Spinal cord (tissue), 10 donors: ENCODE data around the gene BRINP1. TPM values are rescaled to one million over a fixed set of nuclear protein-coding genes. Genes with fewer than 3 reads are reported as not detected.

Experiments used
- DNase-seq, 6 donors: peaks; one replicate each; pipeline versions ENCODE4 v3.0.0 to v3.0.0-alpha.2; 2013 to 2015; ENCODE audit warnings: low spot score in 6 of 6, low read depth in 4 of 6
- H3K27ac ChIP-seq: one replicate; pipeline ENCODE4 v1.5.1; 2013; ENCODE audit warnings: low read depth, low read length, control low read depth
- H3K27me3 ChIP-seq: one replicate; pipeline ENCODE4 v1.6.1; 2013; ENCODE audit warnings: low read length; ENCODE audit not compliant: control insufficient read depth, insufficient read depth
- H3K36me3 ChIP-seq: one replicate; pipeline ENCODE4 v1.6.1; 2013; ENCODE audit warnings: low read length; ENCODE audit not compliant: control insufficient read depth, insufficient read depth
- H3K4me1 ChIP-seq: one replicate; pipeline ENCODE4 v1.6.1; 2013; ENCODE audit warnings: low read length; ENCODE audit not compliant: control insufficient read depth, insufficient read depth
- H3K4me3 ChIP-seq: one replicate; pipeline ENCODE4 v1.5.1; 2013; ENCODE audit warnings: low read depth, low read length, control low read depth
- H3K9me3 ChIP-seq: one replicate; pipeline ENCODE4 v1.6.1; 2013; ENCODE audit warnings: low read length; ENCODE audit not compliant: control insufficient read depth, insufficient read depth
- WGBS: methylation state at CpG from one replicate; pipeline ENCODE4 v1.1.5; 2013; ENCODE audit warnings: missing lambda C conversion rate; ENCODE audit not compliant: insufficient coverage; 5-methylcytosine and 5-hydroxymethylcytosine counted together
- polyA plus RNA-seq, 2 donors: library from polyadenylated mRNA; unstranded; fragments of 120-200 nt; gene quantifications; one replicate each; pipeline ENCODE4 v1.2.1, GENCODE V29; 2013; ENCODE audit not compliant: insufficient read length in 2 of 2
- total RNA-seq, 2 donors: library from RNA; depleted of rRNA in 1 of 2; stranded (reverse); fragments of 120-200 nt in 1 of 2; fragments of >200 nt in 1 of 2; gene quantifications; one replicate each; pipeline versions ENCODE4 v1.2.3 to v1.2.4, GENCODE V29; 2013 to 2014
- donor health status: healthy.

Gene BRINP1
- total and polyA plus RNA-seq, 4 donors, result 47.2 to 113 (median 90.9) TPM

- H3K36me3 ChIP-seq, result peaks cover 17% of the 10 kb centered on the region
- no peak for DNase-seq
- no peaks in the 10 kb centered on the region for H3K9me3 ChIP-seq
- peaks cover 3% of the 10 kb centered on the region for H3K4me1 ChIP-seq
- no peaks in the 10 kb centered on the region for H3K27me3 ChIP-seq
- H3K4me3 ChIP-seq, result no peak overlapping the region
- 86% methylated on average over 1 of the region's 1 CpG for WGBS
- H3K27ac ChIP-seq, result peak overlapping the region; percentile 33
Observed at GRCh38 chr9:119165131-119165530, 204.1 kb downstream of the BRINP1 start.

GRCh38 chr9:119164716-119165115 is 204.5 kb downstream of the BRINP1 start:
- DNase-seq, result no peak
- no peaks in the 10 kb centered on the region for H3K9me3 ChIP-seq
- H3K4me3 ChIP-seq, result no peak overlapping the region

GRCh38 chr9:119160551-119160950 is 208.7 kb downstream of the BRINP1 start:
- no peaks in the 10 kb centered on the region for H3K36me3 ChIP-seq
- no peak overlapping the region for H3K27ac ChIP-seq
- no peak overlapping the region for H3K4me3 ChIP-seq
- no peaks in the 10 kb centered on the region for H3K27me3 ChIP-seq
- H3K4me1 ChIP-seq, result peaks cover 5% of the 10 kb centered on the region
- no peak for DNase-seq
- no peaks in the 10 kb centered on the region for H3K9me3 ChIP-seq

More at GRCh38 chr9:119164716-119165115, 204.5 kb downstream of the BRINP1 start:
- peaks cover 3% of the 10 kb centered on the region for H3K4me1 ChIP-seq
- no peaks in the 10 kb centered on the region for H3K27me3 ChIP-seq
- H3K27ac ChIP-seq, result no peak overlapping the region
- H3K36me3 ChIP-seq, result peaks cover 17% of the 10 kb centered on the region

GRCh38 chr9:119159386-119159785 is 209.8 kb downstream of the BRINP1 start:
- Histone ChIP-seq H3K4me3 (no peak overlapping the region), H3K27ac (no peak overlapping the region), H3K4me1 (peaks cover 5% of the 10 kb centered on the region), H3K9me3 (no peaks in the 10 kb centered on the region), H3K27me3 (no peaks in the 10 kb centered on the region), H3K36me3 (no peaks in the 10 kb centered on the region)
- no CpG with 5 or more reads among the region's 2 CpGs for WGBS
- DNase-seq, result no peak

GRCh38 chr9:119157196-119157595 is 212.0 kb downstream of the BRINP1 start:
- H3K4me1 ChIP-seq, result peaks cover 5% of the 10 kb centered on the region
- H3K9me3 ChIP-seq, result no peaks in the 10 kb centered on the region
- peak overlapping the region; percentile 35 for H3K27ac ChIP-seq
- H3K36me3 ChIP-seq, result no peaks in the 10 kb centered on the region
- H3K4me3 ChIP-seq, result no peak overlapping the region
- no peaks in the 10 kb centered on the region for H3K27me3 ChIP-seq
- WGBS, result no CpG with 5 or more reads among the region's 2 CpGs
- DNase-seq, result no peak

GRCh38 chr9:119156354-119156753 is 212.9 kb downstream of the BRINP1 start:
- no peak for DNase-seq
- 97% methylated on average over 2 of the region's 3 CpGs for WGBS
- no peak overlapping the region for H3K27ac ChIP-seq
- H3K4me1 ChIP-seq, result peaks cover 5% of the 10 kb centered on the region
- no peaks in the 10 kb centered on the region for H3K27me3 ChIP-seq
- no peak overlapping the region for H3K4me3 ChIP-seq
- no peaks in the 10 kb centered on the region for H3K36me3 ChIP-seq
- H3K9me3 ChIP-seq, result no peaks in the 10 kb centered on the region

- Histone ChIP-seq H3K4me1 (peaks cover 5% of the 10 kb centered on the region), H3K4me3 (no peak overlapping the region), H3K9me3 (no peaks in the 10 kb centered on the region), H3K36me3 (no peaks in the 10 kb centered on the region), H3K27me3 (no peaks in the 10 kb centered on the region), H3K27ac (no peak overlapping the region)
- no peak for DNase-seq
- WGBS, result no CpG with 5 or more reads among the region's 2 CpGs
Observed at GRCh38 chr9:119154527-119154926, 214.7 kb downstream of the BRINP1 start.

- 80% methylated on average over 1 of the region's 2 CpGs for WGBS
- H3K27ac ChIP-seq, result no peak overlapping the region
- no peaks in the 10 kb centered on the region for H3K27me3 ChIP-seq
- H3K36me3 ChIP-seq, result no peaks in the 10 kb centered on the region
- peak in 1 of 6 donors; percentile 41 for DNase-seq
- peaks cover 5% of the 10 kb centered on the region for H3K4me1 ChIP-seq
- H3K9me3 ChIP-seq, result no peaks in the 10 kb centered on the region
- no peak overlapping the region for H3K4me3 ChIP-seq
Observed at GRCh38 chr9:119153402-119153801, 215.8 kb downstream of the BRINP1 start.

GRCh38 chr9:119148855-119149254 is 220.4 kb downstream of the BRINP1 start:
- Histone ChIP-seq H3K36me3 (no peaks in the 10 kb centered on the region), H3K27ac (no peak overlapping the region), H3K9me3 (no peaks in the 10 kb centered on the region), H3K4me1 (no peaks in the 10 kb centered on the region), H3K4me3 (no peak overlapping the region), H3K27me3 (no peaks in the 10 kb centered on the region)
- DNase-seq, result no peak
- no CpG with 5 or more reads among the region's 4 CpGs for WGBS

GRCh38 chr9:119137479-119137878 is 231.8 kb downstream of the BRINP1 start:
- no peaks in the 10 kb centered on the region for H3K4me1 ChIP-seq
- H3K4me3 ChIP-seq, result no peak overlapping the region
- 89% methylated on average over 1 of the region's 2 CpGs for WGBS

More at GRCh38 chr9:119137479-119137878, 231.8 kb downstream of the BRINP1 start:
- Histone ChIP-seq H3K27ac (no peak overlapping the region), H3K36me3 (no peaks in the 10 kb centered on the region), H3K27me3 (no peaks in the 10 kb centered on the region), H3K9me3 (no peaks in the 10 kb centered on the region)
- DNase-seq, result no peak
